ENCODE results near the gene NANOGP8.

NANOGP8 gene

DNA sequence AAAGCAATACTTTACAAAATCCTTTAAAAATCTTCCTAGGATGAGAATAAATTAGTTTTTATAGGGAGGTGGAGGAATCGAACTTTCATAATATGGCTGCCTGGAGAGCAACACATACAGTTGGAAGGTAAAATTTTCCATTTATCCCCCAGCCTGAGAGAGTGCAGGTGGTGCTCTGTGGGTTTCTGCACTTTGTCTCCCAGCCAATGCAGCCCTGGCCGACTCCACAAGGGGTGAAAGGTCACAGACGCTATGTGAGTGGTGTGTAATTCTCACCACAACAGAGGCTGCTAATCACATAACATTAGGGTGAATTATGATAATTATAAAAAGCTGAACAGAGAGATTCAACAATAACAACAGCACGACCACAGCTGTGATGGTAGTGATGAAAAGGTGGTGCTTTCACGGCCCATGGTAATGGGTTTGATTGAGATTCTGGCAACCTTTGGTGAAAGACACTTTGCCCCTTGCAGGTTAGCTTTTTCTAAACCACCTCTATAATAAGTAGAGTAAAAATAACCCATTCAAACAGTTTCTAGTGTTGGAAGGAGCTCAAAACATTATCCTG is 30.1 kb upstream of the NANOGP8 start:
- Histone ChIP-seq H3K4me1 (ENCODE audit: control insufficient read depth, insufficient read depth, low read length) (no peaks in the 10 kb centered on the region), H3K36me3 (ENCODE audit: control insufficient read depth, insufficient read depth, low read length) (no peaks in the 10 kb centered on the region), H3K9me3 (ENCODE audit: control insufficient read depth, low read length) (no peaks in the 10 kb centered on the region), H3K9ac (ENCODE audit: low read length) (no peak overlapping the region), H3K4me3 (ENCODE audit: low read length) (no peak overlapping the region), H3K27me3 (ENCODE audit: control insufficient read depth, insufficient read depth, low read length) (no peaks in the 10 kb centered on the region)

DNA sequence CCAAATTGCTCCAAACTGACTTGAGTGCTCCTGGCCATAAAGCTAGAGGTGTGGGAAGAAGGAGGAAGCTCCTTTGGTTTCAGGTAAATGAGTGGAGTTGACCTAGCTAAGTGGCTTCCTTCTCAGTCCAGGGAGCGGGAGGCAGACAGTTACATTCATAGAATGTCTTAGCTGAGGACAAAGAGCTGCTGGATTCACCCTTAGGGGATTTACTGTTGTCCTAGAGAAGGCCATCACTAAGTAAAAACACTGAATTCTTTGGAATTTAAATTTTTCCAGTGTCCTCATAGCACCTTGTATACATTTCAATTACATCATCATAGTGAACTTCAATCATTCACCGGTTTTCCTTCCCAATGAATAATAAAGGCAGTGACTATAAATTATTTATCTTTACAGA is 27.3 kb upstream of the NANOGP8 start:
- Histone ChIP-seq H3K9me3 (ENCODE audit: control insufficient read depth, low read length) (no peaks in the 10 kb centered on the region), H3K36me3 (ENCODE audit: control insufficient read depth, insufficient read depth, low read length) (no peaks in the 10 kb centered on the region), H3K4me3 (ENCODE audit: low read length) (no peak overlapping the region), H3K9ac (ENCODE audit: low read length) (no peak overlapping the region), H3K27me3 (ENCODE audit: control insufficient read depth, insufficient read depth, low read length) (no peaks in the 10 kb centered on the region), H3K4me1 (ENCODE audit: control insufficient read depth, insufficient read depth, low read length) (no peaks in the 10 kb centered on the region)

DNA sequence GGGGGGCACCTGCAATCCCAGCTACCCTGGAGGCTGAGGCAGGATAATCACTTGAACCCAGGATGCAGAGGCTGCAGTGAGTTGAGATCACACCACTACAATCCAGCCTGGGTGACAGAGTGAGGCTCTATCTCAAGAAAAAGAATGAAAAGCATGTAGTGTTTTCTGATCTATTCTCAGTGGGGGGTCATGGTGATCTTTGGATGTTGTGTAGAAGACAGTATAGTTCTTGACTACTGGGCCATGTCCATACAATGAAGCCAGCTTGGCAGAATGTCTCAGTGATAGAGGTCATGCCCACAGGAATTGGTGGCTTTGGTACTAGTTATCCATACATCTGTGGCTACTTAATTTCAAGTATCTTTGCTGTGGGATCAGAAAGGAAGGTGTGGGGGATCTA is 26.8 kb upstream of the NANOGP8 start:
- Histone ChIP-seq H3K4me1 (ENCODE audit: control insufficient read depth, insufficient read depth, low read length) (no peaks in the 10 kb centered on the region), H3K36me3 (ENCODE audit: control insufficient read depth, insufficient read depth, low read length) (no peaks in the 10 kb centered on the region), H3K9ac (ENCODE audit: low read length) (no peak overlapping the region), H3K9me3 (ENCODE audit: control insufficient read depth, low read length) (no peaks in the 10 kb centered on the region), H3K4me3 (ENCODE audit: low read length) (no peak overlapping the region), H3K27me3 (ENCODE audit: control insufficient read depth, insufficient read depth, low read length) (no peaks in the 10 kb centered on the region)

DNA sequence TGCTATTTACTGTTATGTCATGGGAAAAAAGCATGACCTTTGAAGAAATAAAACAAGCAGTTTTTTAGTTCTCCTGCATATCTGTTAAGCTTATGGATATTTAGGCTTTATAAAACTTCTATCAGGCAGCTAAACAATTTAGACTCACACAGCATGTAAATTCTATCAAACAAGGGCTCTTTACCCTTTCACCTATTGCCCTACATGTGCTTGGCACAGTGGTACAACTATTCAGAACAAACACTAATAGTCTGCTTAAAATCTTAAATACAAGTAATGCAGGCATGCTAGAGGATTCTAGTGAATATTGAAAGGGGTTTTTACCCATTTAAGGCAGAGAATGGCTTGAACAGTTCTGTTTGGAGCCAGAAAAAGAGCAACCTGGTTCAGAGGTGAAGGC is 23.4 kb upstream of the NANOGP8 start:
- H3K9me3 ChIP-seq (ENCODE audit: control insufficient read depth, low read length): no peaks in the 10 kb centered on the region
- H3K4me3 ChIP-seq (ENCODE audit: low read length): no peak overlapping the region
- no peak overlapping the region for H3K9ac ChIP-seq (ENCODE audit: low read length)
- H3K36me3 ChIP-seq (ENCODE audit: control insufficient read depth, insufficient read depth, low read length): no peaks in the 10 kb centered on the region
- no peaks in the 10 kb centered on the region for H3K27me3 ChIP-seq (ENCODE audit: control insufficient read depth, insufficient read depth, low read length)
- H3K4me1 ChIP-seq (ENCODE audit: control insufficient read depth, insufficient read depth, low read length): no peaks in the 10 kb centered on the region

- H3K4me1 ChIP-seq (ENCODE audit: control insufficient read depth, insufficient read depth, low read length): no peaks in the 10 kb centered on the region
- no peaks in the 10 kb centered on the region for H3K9me3 ChIP-seq (ENCODE audit: control insufficient read depth, low read length)
- no peak overlapping the region for H3K4me3 ChIP-seq (ENCODE audit: low read length)
- no peak overlapping the region for H3K9ac ChIP-seq (ENCODE audit: low read length)
- H3K27me3 ChIP-seq (ENCODE audit: control insufficient read depth, insufficient read depth, low read length): no peaks in the 10 kb centered on the region
- H3K36me3 ChIP-seq (ENCODE audit: control insufficient read depth, insufficient read depth, low read length): no peaks in the 10 kb centered on the region
Observed at GRCh38 chr15:35107561-35107960, 22.5 kb upstream of the NANOGP8 start.

- H3K9me3 ChIP-seq (ENCODE audit: control insufficient read depth, low read length): no peaks in the 10 kb centered on the region
- no peaks in the 10 kb centered on the region for H3K36me3 ChIP-seq (ENCODE audit: control insufficient read depth, insufficient read depth, low read length)
- no peaks in the 10 kb centered on the region for H3K27me3 ChIP-seq (ENCODE audit: control insufficient read depth, insufficient read depth, low read length)
- no peak overlapping the region for H3K9ac ChIP-seq (ENCODE audit: low read length)
- H3K4me1 ChIP-seq (ENCODE audit: control insufficient read depth, insufficient read depth, low read length): no peaks in the 10 kb centered on the region
- H3K4me3 ChIP-seq (ENCODE audit: low read length): no peak overlapping the region
Observed at GRCh38 chr15:35107122-35107521, 22.0 kb upstream of the NANOGP8 start.

- Histone ChIP-seq H3K9me3 (ENCODE audit: control insufficient read depth, low read length) (no peaks in the 10 kb centered on the region), H3K36me3 (ENCODE audit: control insufficient read depth, insufficient read depth, low read length) (no peaks in the 10 kb centered on the region), H3K4me1 (ENCODE audit: control insufficient read depth, insufficient read depth, low read length) (no peaks in the 10 kb centered on the region), H3K4me3 (ENCODE audit: low read length) (no peak overlapping the region), H3K27me3 (ENCODE audit: control insufficient read depth, insufficient read depth, low read length) (no peaks in the 10 kb centered on the region), H3K9ac (ENCODE audit: low read length) (no peak overlapping the region)
Observed at GRCh38 chr15:35104526-35105147, 19.5 kb upstream of the NANOGP8 start.

DNA sequence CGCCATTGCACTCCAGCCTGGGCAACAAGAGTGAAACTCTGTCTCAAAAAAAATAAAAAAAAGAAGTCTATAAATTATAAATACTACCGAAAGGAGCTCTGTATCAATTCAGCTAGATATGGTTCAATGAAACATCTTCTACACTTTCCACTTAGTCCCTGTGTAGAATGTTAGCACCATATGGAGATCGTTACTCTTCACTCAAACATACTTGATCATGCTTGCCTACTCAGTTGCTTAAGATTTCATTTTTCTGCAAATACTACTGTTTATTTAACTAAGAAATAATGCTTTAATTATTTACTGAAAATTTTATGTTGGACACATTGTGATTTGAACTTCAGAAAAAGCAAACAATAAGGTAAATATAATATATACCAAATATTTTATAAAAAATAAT is 17.1 kb upstream of the NANOGP8 start:
- Histone ChIP-seq H3K9me3 (ENCODE audit: control insufficient read depth, low read length) (no peaks in the 10 kb centered on the region), H3K4me3 (ENCODE audit: low read length) (no peak overlapping the region), H3K36me3 (ENCODE audit: control insufficient read depth, insufficient read depth, low read length) (no peaks in the 10 kb centered on the region), H3K4me1 (ENCODE audit: control insufficient read depth, insufficient read depth, low read length) (no peaks in the 10 kb centered on the region), H3K9ac (ENCODE audit: low read length) (no peak overlapping the region), H3K27me3 (ENCODE audit: control insufficient read depth, insufficient read depth, low read length) (no peaks in the 10 kb centered on the region)

DNA sequence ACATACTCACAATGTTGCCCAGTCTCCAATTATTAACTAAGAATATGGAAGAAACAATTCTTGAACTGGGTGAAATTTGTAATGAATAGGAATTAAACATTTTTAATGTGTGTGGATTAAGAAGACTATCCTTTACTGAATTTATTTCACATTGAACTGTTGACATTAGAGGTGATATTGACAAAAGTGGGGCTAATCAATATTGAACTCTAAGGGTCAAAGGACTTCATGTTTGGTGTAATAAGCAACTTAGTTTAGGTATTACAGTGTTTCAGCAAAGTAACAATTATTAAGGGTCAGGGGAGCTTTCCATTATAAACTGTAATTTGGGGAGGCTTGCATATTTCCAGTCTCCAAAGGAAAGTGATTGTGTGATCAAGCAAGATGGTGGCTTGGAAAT is 16.2 kb upstream of the NANOGP8 start:
- H3K4me3 ChIP-seq (ENCODE audit: low read length): no peak overlapping the region
- H3K9me3 ChIP-seq (ENCODE audit: control insufficient read depth, low read length): no peaks in the 10 kb centered on the region
- H3K27me3 ChIP-seq (ENCODE audit: control insufficient read depth, insufficient read depth, low read length): no peaks in the 10 kb centered on the region
- no peaks in the 10 kb centered on the region for H3K4me1 ChIP-seq (ENCODE audit: control insufficient read depth, insufficient read depth, low read length)
- H3K36me3 ChIP-seq (ENCODE audit: control insufficient read depth, insufficient read depth, low read length): no peaks in the 10 kb centered on the region
- H3K9ac ChIP-seq (ENCODE audit: low read length): no peak overlapping the region

DNA sequence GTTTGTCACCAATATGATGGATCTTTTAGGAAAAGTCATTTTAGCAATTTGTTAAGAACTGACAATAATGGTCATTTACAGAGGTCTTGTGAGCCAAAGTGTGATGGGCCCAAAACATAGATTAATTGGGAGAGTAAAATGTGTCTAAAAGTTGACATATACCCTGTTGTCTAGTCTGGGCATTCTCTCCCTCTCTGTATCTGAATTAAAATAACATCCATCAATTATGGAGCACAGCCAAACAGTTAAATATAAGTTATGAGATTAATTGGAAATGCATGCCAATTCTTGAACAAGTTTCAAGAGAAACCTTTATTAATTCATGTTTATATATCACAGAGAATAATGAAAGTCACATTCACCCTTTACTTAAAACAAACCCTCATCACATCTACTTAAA is 13.6 kb upstream of the NANOGP8 start:
- Histone ChIP-seq H3K9me3 (ENCODE audit: control insufficient read depth, low read length) (no peaks in the 10 kb centered on the region), H3K4me1 (ENCODE audit: control insufficient read depth, insufficient read depth, low read length) (no peaks in the 10 kb centered on the region), H3K9ac (ENCODE audit: low read length) (no peak overlapping the region), H3K27me3 (ENCODE audit: control insufficient read depth, insufficient read depth, low read length) (no peaks in the 10 kb centered on the region), H3K4me3 (ENCODE audit: low read length) (no peak overlapping the region), H3K36me3 (ENCODE audit: control insufficient read depth, insufficient read depth, low read length) (no peaks in the 10 kb centered on the region)

DNA sequence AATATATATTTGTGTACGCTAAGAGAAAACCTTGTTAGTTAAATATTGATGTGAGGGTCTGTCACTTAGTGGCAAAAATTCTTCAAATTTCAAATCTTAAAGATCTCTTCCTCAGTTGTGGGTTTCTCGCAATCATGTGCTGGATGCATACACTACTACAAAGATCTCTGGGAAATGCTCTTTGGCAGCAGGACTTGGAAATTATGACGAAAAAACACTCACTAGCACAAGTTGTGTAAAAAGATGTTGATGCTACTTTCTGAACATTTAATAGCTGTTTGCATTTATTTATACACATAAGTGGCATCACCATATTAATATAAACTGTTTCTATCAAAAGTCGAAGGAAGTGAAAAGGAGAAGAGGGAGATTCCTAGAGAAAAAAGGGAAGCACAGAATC is 10.8 kb upstream of the NANOGP8 start:
- Histone ChIP-seq H3K4me3 (ENCODE audit: low read length) (no peak overlapping the region), H3K4me1 (ENCODE audit: control insufficient read depth, insufficient read depth, low read length) (no peaks in the 10 kb centered on the region), H3K27me3 (ENCODE audit: control insufficient read depth, insufficient read depth, low read length) (no peaks in the 10 kb centered on the region), H3K9ac (ENCODE audit: low read length) (no peak overlapping the region), H3K36me3 (ENCODE audit: control insufficient read depth, insufficient read depth, low read length) (no peaks in the 10 kb centered on the region), H3K9me3 (ENCODE audit: control insufficient read depth, low read length) (no peaks in the 10 kb centered on the region)

DNA sequence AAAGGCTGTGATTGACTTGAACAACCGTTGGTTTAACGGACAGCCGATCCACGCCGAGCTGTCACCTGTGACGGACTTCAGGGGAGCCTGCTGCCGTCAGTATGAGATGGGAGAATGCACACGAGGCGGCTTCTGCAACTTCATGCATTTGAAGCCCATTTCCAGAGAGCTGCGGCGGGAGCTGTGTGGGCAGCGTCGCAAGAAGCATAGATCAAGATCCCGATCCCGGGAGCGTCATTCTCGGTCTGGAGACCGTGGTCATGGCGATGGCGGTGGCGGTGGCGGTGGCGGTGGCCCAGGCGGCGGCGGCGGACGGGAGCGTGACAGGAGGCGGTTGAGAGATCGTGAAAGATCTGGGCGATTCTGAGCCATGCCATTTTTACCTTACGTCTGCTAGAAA is 7.8 kb upstream of the NANOGP8 start:
- Histone ChIP-seq H3K9ac (ENCODE audit: low read length) (no peak overlapping the region), H3K4me1 (ENCODE audit: control insufficient read depth, insufficient read depth, low read length) (no peaks in the 10 kb centered on the region), H3K4me3 (ENCODE audit: low read length) (no peak overlapping the region), H3K27me3 (ENCODE audit: control insufficient read depth, insufficient read depth, low read length) (no peaks in the 10 kb centered on the region), H3K36me3 (ENCODE audit: control insufficient read depth, insufficient read depth, low read length) (no peaks in the 10 kb centered on the region), H3K9me3 (ENCODE audit: control insufficient read depth, low read length) (no peaks in the 10 kb centered on the region)

- no peaks in the 10 kb centered on the region for H3K9me3 ChIP-seq (ENCODE audit: control insufficient read depth, low read length)
Observed at GRCh38 chr15:35092311-35092710, 7.2 kb upstream of the NANOGP8 start.

More at GRCh38 chr15:35092311-35092710, 7.2 kb upstream of the NANOGP8 start:
- H3K4me1 ChIP-seq (ENCODE audit: control insufficient read depth, insufficient read depth, low read length): no peaks in the 10 kb centered on the region
- no peak overlapping the region for H3K9ac ChIP-seq (ENCODE audit: low read length)
- no peak overlapping the region for H3K4me3 ChIP-seq (ENCODE audit: low read length)
- H3K27me3 ChIP-seq (ENCODE audit: control insufficient read depth, insufficient read depth, low read length): no peaks in the 10 kb centered on the region
- no peaks in the 10 kb centered on the region for H3K36me3 ChIP-seq (ENCODE audit: control insufficient read depth, insufficient read depth, low read length)
